Right lobe of liver (tissue), 6 donors: ENCODE measurements around the gene FOXR1. TPM values are rescaled to one million over a fixed set of nuclear protein-coding genes. Genes with fewer than 3 reads are reported as not detected.
A peak's percentile ranks its signal among the peaks of the same experiment; 100 is the strongest.
"Not testable (repeated sequence)": the region's sequence is repeated elsewhere in the genome, so short reads cannot be mapped to it uniquely, and the experiment has no call there.

Experiments
- ATAC-seq, 4 donors: fragments of 200-7000 bp; cut with Tn5 transposase; one replicate each; pipeline ENCODE4 v1.9.1; 2020; ENCODE audit warnings: mild to moderate bottlenecking in 4 of 4, moderate library complexity in 4 of 4
- DNase-seq, 3 donors: peaks; one replicate each; pipeline ENCODE4 v3.0.0-alpha.2; 2020
- H3K27ac ChIP-seq, 3 donors: fragments of 200-600 bp; one replicate each; pipeline ENCODE4 v1.8.0; 2022
- H3K27me3 ChIP-seq, 2 donors: fragments of 200-600 bp; one replicate each; pipeline ENCODE4 v1.8.0; 2022
- H3K36me3 ChIP-seq, 4 donors: fragments of 200-600 bp; sonication (generic) in 1 of 4; one replicate each; pipeline versions ENCODE4 v1.5.1 to v1.8.0; 2017 to 2022; ENCODE audit warnings: control low read depth in 1 of 4
- H3K4me1 ChIP-seq, 4 donors: fragments of 200-600 bp; sonication (generic) in 1 of 4; one replicate each; pipeline versions ENCODE4 v1.5.1 to v1.8.0; 2017 to 2022; ENCODE audit warnings: control low read depth in 1 of 4
- H3K4me3 ChIP-seq, 3 donors: fragments of 200-600 bp; one replicate each; pipeline ENCODE4 v1.8.0; 2022
- H3K9me3 ChIP-seq, 4 donors: fragments of 200-600 bp; sonication (generic) in 1 of 4; one replicate each; pipeline versions ENCODE4 v1.5.1 to v1.8.0; 2017 to 2022; ENCODE audit warnings: control low read depth in 1 of 4
- CTCF ChIP-seq, 4 donors: fragments of 200-600 bp in 3 of 4; fragments of 450-650 bp in 1 of 4; IDR thresholded peaks; one replicate each; pipeline versions ENCODE4 v1.5.1 to v1.8.0; 2016 to 2022; ENCODE audit warnings: antibody characterized with exemption in 4 of 4, mild to moderate bottlenecking in 2 of 4
- POLR2A ChIP-seq: fragments of 450-650 bp; IDR thresholded peaks from one replicate; pipeline ENCODE4 v1.6.1; 2017; ENCODE audit warnings: antibody characterized with exemption, mild to moderate bottlenecking
- WGBS: methylation state at CpG from one replicate; pipeline ENCODE4 v1.1.6; 2018; ENCODE audit warnings: low coverage, low lambda C conversion rate; ENCODE audit not compliant: insufficient coverage; ENCODE audit errors: missing lambda C conversion rate; 5-methylcytosine and 5-hydroxymethylcytosine counted together
- intact Hi-C, 2 donors: fragments of 100-400 bp; cut with DNase I; formaldehyde crosslinking; loops; one replicate each; pipeline versions ENCODE4 v1.11.2 to v1.14.1; 2022
- total RNA-seq, 6 experiments: library from RNA; depleted of rRNA in 2 of 6; stranded (reverse); fragments of >200 nt in 2 of 6; fragmentation: NEBNext Ultra II Directional in 3 of 6; extraction: Animal tissue kit (Norgen Biotek cat#: 25700) in 3 of 6; gene quantifications; one replicate each; pipeline versions ENCODE4 v1.1.0 to v1.2.4, GENCODE V29; 2016 to 2023
- donor health status: DM: no; HTN: yes; CAD: no.
- donor health status: DM: no; HTN: no; CAD: no.
- donor health status: DM: no; HTN: no; CAD: no.
- donor health status: DM: no; HTN: yes; CAD: no.
- donor health status: DM: no; HTN: yes; CAD: no.

The FOXR1 gene
- total RNA-seq, 6 experiments from 2014 or later, result not detected

GRCh38 chr11:118947091-118947490 is 24.5 kb upstream of the FOXR1 start:
- H3K36me3 ChIP-seq, result no peaks in the 10 kb centered on the region
- TF ChIP-seq POLR2A (no peak), CTCF (IDR thresholded peaks at IDR 0.05) (no peak)
- no peak overlapping the region for H3K4me3 ChIP-seq
- no peaks in the 10 kb centered on the region for H3K27me3 ChIP-seq
- no peak for ATAC-seq
- no peaks in the 10 kb centered on the region for H3K9me3 ChIP-seq
- H3K27ac ChIP-seq, result no peak overlapping the region
- WGBS, result 63% methylated on average over 1 of the region's 2 CpGs
- no peak for DNase-seq
- intact Hi-C loops, result no loop called here
- H3K4me1 ChIP-seq, result no peaks in the 10 kb centered on the region

GRCh38 chr11:118948000-118948399 is 23.6 kb upstream of the FOXR1 start:
- Histone ChIP-seq H3K4me3 (no peak overlapping the region), H3K27me3 (no peaks in the 10 kb centered on the region), H3K36me3 (no peaks in the 10 kb centered on the region), H3K27ac (no peak overlapping the region), H3K4me1 (no peaks in the 10 kb centered on the region), H3K9me3 (no peaks in the 10 kb centered on the region)
- ATAC-seq, result no peak
- WGBS, result 88% methylated on average over 3 of the region's 3 CpGs
- DNase-seq, result no peak
- TF ChIP-seq POLR2A, result no peak
- TF ChIP-seq CTCF (IDR thresholded peaks at IDR 0.05), result no peak
- intact Hi-C loops, result no loop called here

- no peaks in the 10 kb centered on the region for H3K27me3 ChIP-seq
- H3K36me3 ChIP-seq, result no peaks in the 10 kb centered on the region
- no peak overlapping the region for H3K27ac ChIP-seq
- TF ChIP-seq CTCF (IDR thresholded peaks at IDR 0.05) (no peak), POLR2A (no peak)
- H3K4me3 ChIP-seq, result no peak overlapping the region
- no peaks in the 10 kb centered on the region for H3K9me3 ChIP-seq
- DNase-seq (no peak), ATAC-seq (no peak)
- H3K4me1 ChIP-seq, result no peaks in the 10 kb centered on the region
- 17% methylated on average over 4 of the region's 6 CpGs for WGBS
- intact Hi-C loops, result loop anchor here in 1 of 2 donors (10.0 kb wide), 2 partner anchors 48 to 258 kb away; no protein-coding TSS in a partner anchor
These were observed 18.3 kb upstream of the FOXR1 start for GRCh38 chr11:118953265-118953664.

GRCh38 chr11:118953976-118954375 is 17.6 kb upstream of the FOXR1 start:
- H3K27me3 ChIP-seq, H3K36me3 ChIP-seq, H3K27ac ChIP-seq, ATAC-seq, H3K4me1 ChIP-seq, H3K4me3 ChIP-seq, H3K9me3 ChIP-seq, DNase-seq: not testable (repeated sequence)
- intact Hi-C loops, result loop anchor here in 1 of 2 donors (10.0 kb wide), 2 partner anchors 49 to 259 kb away; no protein-coding TSS in a partner anchor
- WGBS, result 67% methylated on average over 2 of the region's 6 CpGs

- TF ChIP-seq POLR2A, result no peak
- peak; percentile 96 to 99 (median 97) for TF ChIP-seq CTCF (IDR thresholded peaks at IDR 0.05)
- Histone ChIP-seq H3K9me3 (no peaks in the 10 kb centered on the region), H3K27me3 (no peaks in the 10 kb centered on the region), H3K36me3 (no peaks in the 10 kb centered on the region), H3K27ac (no peak within 1 kb of the TSS), H3K4me3 (no peak within 1 kb of the TSS), H3K4me1 (no peaks in the 10 kb centered on the region)
- WGBS, result 0% methylated on average over 1 of the region's 7 CpGs
- ATAC-seq (peak; percentile 98 to 100 (median 99)), DNase-seq (peak; percentile 90 to 91 (median 90))
- intact Hi-C loops, result loop anchor here (5.0 to 10.0 kb wide), 3 partner anchors 49 to 261 kb away; no protein-coding TSS in a partner anchor
These were observed 15.3 kb upstream of the FOXR1 start, which contains the start of gene UPK2 for GRCh38 chr11:118956094-118956846. Gene UPK2 (plus strand): TSS chr11:118956298. CDS start chr11:118956351, 53 bp downstream.
